Ishikawa (cell line): Measurements from ENCODE around the gene PTPRD.

Experiments
- CEBPB ChIP-seq: IDR thresholded peaks from 2 replicates; pipeline ENCODE4 v1.6.1; 2012
- CREB1 ChIP-seq: IDR thresholded peaks from 2 replicates; pipeline ENCODE4 v1.6.1; 2012; ENCODE audit warnings: low read depth
- EGR1 ChIP-seq: IDR thresholded peaks from 2 replicates; pipeline ENCODE4 v1.6.1; 2012
- EP300 ChIP-seq: IDR thresholded peaks from 2 replicates; pipeline ENCODE4 v1.6.1; 2012; ENCODE audit warnings: borderline replicate concordance
- FOXM1 ChIP-seq: IDR thresholded peaks from 2 replicates; pipeline ENCODE4 v1.6.1; 2012; ENCODE audit warnings: low read depth, borderline replicate concordance
- MAX ChIP-seq: IDR thresholded peaks from 2 replicates; pipeline ENCODE4 v1.6.1; 2012
- NFIC ChIP-seq: IDR thresholded peaks from 2 replicates; pipeline ENCODE4 v1.6.1; 2012
- RAD21 ChIP-seq: IDR thresholded peaks from 2 replicates; pipeline ENCODE4 v1.6.1; 2012; ENCODE audit warnings: low read depth
- REST ChIP-seq: IDR thresholded peaks from 2 replicates; pipeline ENCODE4 v1.6.1; 2012; ENCODE audit warnings: low read depth, mild to moderate bottlenecking
- TAF1 ChIP-seq: IDR thresholded peaks from 2 replicates; pipeline ENCODE4 v1.6.1; 2012; ENCODE audit warnings: low read depth, mild to moderate bottlenecking
- TCF12 ChIP-seq: IDR thresholded peaks from 2 replicates; pipeline ENCODE4 v1.6.1; 2012; ENCODE audit warnings: low read depth
- TEAD4 ChIP-seq: IDR thresholded peaks from 2 replicates; pipeline ENCODE4 v1.6.1; 2012
- USF1 ChIP-seq: IDR thresholded peaks from 2 replicates; pipeline ENCODE4 v1.6.1; 2012
- YY1 ChIP-seq: IDR thresholded peaks from 2 replicates; pipeline ENCODE4 v1.6.1; 2012; ENCODE audit warnings: low read depth
- ZBTB7A ChIP-seq: IDR thresholded peaks from 2 replicates; pipeline ENCODE4 v1.6.1; 2012; ENCODE audit warnings: low read depth

The PTPRD gene

GRCh38 chr9:9874270-9874669 lies 738.5 kb downstream of the PTPRD start:
- TF ChIP-seq TEAD4 (no peak), MAX (no peak), EGR1 (no peak), NFIC (no peak), TAF1 (no peak), USF1 (no peak), REST (no peak), EP300 (no peak), RAD21 (no peak), FOXM1 (no peak), ZBTB7A (no peak), TCF12 (no peak)

- TF ChIP-seq CREB1: no peak
- no peak for TF ChIP-seq ZBTB7A
- no peak for TF ChIP-seq YY1
- TF ChIP-seq FOXM1: no peak
- TF ChIP-seq TCF12: no peak
- TF ChIP-seq NFIC: no peak
- no peak for TF ChIP-seq USF1
- no peak for TF ChIP-seq EP300
- TF ChIP-seq EGR1: no peak
- TF ChIP-seq CEBPB: no peak
- TF ChIP-seq REST: no peak
- TF ChIP-seq RAD21: no peak
- no peak for TF ChIP-seq TAF1
- no peak for TF ChIP-seq TEAD4
- no peak for TF ChIP-seq MAX
These were observed 750.5 kb downstream of the PTPRD start for GRCh38 chr9:9862235-9862810.

GRCh38 chr9:9855177-9856078 lies 757.4 kb downstream of the PTPRD start:
- TF ChIP-seq EP300 (no peak), NFIC (no peak), MAX (no peak), CREB1 (no peak), FOXM1 (no peak), TEAD4 (no peak), YY1 (no peak), EGR1 (no peak), CEBPB (no peak), TAF1 (no peak), RAD21 (no peak), ZBTB7A (no peak), REST (no peak), TCF12 (no peak), USF1 (no peak)
